HepG2 (cell line): ENCODE results near the gene HNRNPR.

ENCODE experiments used
- CENPX ChIP-seq: sonication (generic); formaldehyde crosslinking; IDR thresholded peaks from 2 replicates; pipeline ENCODE4 v1.9.0; 2021; ENCODE audit warnings: mild to moderate bottlenecking, missing genetic modification reagents, moderate library complexity
- EZH2 ChIP-seq: conservative IDR thresholded peaks from 2 replicates; pipeline ENCODE4 v1.6.1; 2012; ENCODE audit warnings: mild to moderate bottlenecking, low read depth, low read length, moderate library complexity
- HNF4A ChIP-seq: sonication (generic); formaldehyde crosslinking; IDR thresholded peaks from 2 replicates; pipeline ENCODE4 v1.4.0; 2020; ENCODE audit warnings: missing genetic modification reagents
- IRF2 ChIP-seq: IDR thresholded peaks from 2 replicates; pipeline ENCODE4 v1.6.1; 2018; ENCODE audit warnings: missing genetic modification reagents, missing compliant biosample characterization
- TOE1 ChIP-seq: sonication (generic); formaldehyde crosslinking; IDR thresholded peaks from 2 replicates; pipeline ENCODE4 v1.4.0; 2020; ENCODE audit warnings: mild to moderate bottlenecking, missing genetic modification reagents

- no peak for TF ChIP-seq EZH2
- TF ChIP-seq TOE1 (CRISPR knock-in tag), result no peak
- no peak for TF ChIP-seq IRF2 (CRISPR knock-in tag)
- TF ChIP-seq CENPX (CRISPR knock-in tag), result no peak
- no peak for TF ChIP-seq HNF4A (CRISPR knock-in tag)
Observed at GRCh38 chr1:23263380-23263887, 80.7 kb downstream of the HNRNPR start.
